ENCODE measurements around the gene MAGI2.
"Not testable (repeated sequence)": the region's sequence is repeated elsewhere in the genome, so short reads cannot be mapped to it uniquely, and the experiment has no call there.

MAGI2 gene

DNA sequence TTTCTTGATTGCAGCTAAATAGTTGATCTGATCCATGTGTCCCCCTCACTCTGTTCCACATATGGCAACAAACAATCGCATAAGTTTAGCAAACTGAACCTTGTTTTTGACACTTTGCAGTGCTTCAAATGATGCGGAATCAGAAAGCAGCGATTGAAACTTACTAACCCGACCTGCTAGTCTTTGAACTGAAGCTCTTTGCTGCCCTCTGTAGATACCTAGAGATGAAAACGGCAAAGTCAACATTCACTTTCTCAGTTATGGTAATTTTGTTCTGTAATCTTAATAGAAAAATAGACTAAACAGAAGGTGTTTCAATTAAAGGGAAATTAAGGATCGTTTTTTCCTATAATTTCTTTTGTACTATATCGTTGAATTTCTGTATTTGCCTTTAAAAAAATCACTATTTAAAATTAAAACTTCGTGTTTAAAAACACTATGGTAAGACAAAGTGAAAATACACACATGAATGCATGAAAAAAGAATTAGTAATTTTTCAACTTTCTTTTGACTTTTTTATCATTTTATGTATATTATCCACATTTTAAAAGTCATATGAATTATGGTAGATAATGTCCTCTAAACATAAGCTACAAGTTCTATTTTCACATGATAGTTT lies 276.5 kb downstream of the MAGI2 start:
- no peak for DNase-seq (ENCODE audit: low read depth in 3 of 3, low spot score in 1 of 3)

GRCh38 chr7:79175374-79175773 lies 278.1 kb downstream of the MAGI2 start:
- no peak for DNase-seq (ENCODE audit: low read depth in 3 of 3, low spot score in 1 of 3)

- no peak for DNase-seq (ENCODE audit: low read depth in 3 of 3, low spot score in 1 of 3)
These were observed 288.2 kb downstream of the MAGI2 start for GRCh38 chr7:79165225-79165624.

GRCh38 chr7:79159040-79159664 lies 294.3 kb downstream of the MAGI2 start:
- no peak for DNase-seq (ENCODE audit: low read depth in 3 of 3, low spot score in 1 of 3)

- no peak for DNase-seq (ENCODE audit: low read depth in 3 of 3, low spot score in 1 of 3)
These were observed 296.2 kb downstream of the MAGI2 start for GRCh38 chr7:79157281-79157680.

DNA sequence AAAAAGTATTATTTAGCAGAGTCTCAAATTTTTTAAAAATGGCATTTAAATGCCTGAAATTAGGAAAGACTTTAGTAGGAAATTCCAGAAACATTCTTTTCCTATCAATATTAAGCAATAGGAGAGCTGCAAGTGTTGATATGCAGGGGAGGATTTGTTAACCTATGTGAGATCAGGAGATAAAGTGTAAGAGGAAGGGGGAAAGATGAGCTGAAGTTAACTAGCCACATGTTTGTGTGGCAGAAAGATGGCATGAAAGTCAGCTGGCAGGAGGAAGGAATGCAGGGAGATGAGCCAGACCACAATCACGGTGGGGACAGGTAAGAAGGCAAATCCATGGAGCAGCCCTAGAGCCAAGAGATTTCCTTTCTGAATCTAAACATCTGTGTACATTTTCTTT lies 303.6 kb downstream of the MAGI2 start:
- DNase-seq (ENCODE audit: low read depth in 3 of 3, low spot score in 1 of 3): no peak

DNA sequence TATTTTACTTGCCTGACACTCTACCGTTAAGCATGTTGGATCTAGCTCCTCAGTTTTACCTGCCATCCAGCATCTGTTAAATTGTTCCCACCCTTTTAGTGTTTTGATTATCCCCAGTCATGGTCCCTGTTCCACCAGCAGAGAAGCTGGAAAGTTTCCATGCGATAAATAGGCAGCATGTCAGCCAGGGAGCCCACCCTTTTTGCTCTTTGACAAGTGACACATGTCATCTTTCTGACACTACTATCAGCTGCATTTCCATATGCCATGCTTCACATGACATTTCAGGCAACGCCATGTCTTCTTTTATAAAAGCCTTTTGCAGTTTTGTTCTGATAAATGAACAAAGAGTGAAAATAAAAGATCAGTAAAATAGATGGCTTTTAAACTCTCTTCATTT lies 310.8 kb downstream of the MAGI2 start:
- DNase-seq (ENCODE audit: low read depth in 3 of 3, low spot score in 1 of 3): no peak

GRCh38 chr7:79141252-79141651 lies 312.2 kb downstream of the MAGI2 start:
- DNase-seq (ENCODE audit: low read depth in 3 of 3, low spot score in 1 of 3): no peak

- no peak for DNase-seq (ENCODE audit: low read depth in 3 of 3, low spot score in 1 of 3)
These were observed 315.5 kb downstream of the MAGI2 start for GRCh38 chr7:79137942-79138341.

- no peak for DNase-seq (ENCODE audit: low read depth in 3 of 3, low spot score in 1 of 3)
These were observed 320.5 kb downstream of the MAGI2 start for GRCh38 chr7:79132844-79133451.

DNA sequence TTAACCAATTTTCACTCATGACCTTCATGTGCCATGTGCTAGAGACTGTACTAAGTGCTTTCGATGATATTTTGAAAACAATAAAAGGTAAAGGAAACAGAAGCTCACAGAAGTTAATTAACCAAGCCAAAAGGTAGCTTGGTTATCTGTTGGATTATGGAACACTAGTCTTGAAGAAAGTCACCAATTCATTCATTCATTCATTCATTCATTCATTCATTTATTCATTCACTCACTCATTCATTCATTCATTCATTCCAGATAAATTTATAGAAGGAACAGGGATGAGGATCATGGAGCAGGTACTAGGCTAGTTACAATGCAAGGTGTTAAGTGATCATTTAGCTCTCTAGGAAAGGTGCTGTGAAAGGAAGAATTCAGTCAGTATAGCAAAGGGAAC lies 322.8 kb downstream of the MAGI2 start:
- DNase-seq (ENCODE audit: low read depth in 3 of 3, low spot score in 1 of 3): no peak

GRCh38 chr7:79124331-79124730 lies 329.1 kb downstream of the MAGI2 start:
- no peak for DNase-seq (ENCODE audit: low read depth in 3 of 3, low spot score in 1 of 3)

GRCh38 chr7:79118143-79118542 lies 335.3 kb downstream of the MAGI2 start:
- no peak for DNase-seq (ENCODE audit: low read depth in 3 of 3, low spot score in 1 of 3)

DNA sequence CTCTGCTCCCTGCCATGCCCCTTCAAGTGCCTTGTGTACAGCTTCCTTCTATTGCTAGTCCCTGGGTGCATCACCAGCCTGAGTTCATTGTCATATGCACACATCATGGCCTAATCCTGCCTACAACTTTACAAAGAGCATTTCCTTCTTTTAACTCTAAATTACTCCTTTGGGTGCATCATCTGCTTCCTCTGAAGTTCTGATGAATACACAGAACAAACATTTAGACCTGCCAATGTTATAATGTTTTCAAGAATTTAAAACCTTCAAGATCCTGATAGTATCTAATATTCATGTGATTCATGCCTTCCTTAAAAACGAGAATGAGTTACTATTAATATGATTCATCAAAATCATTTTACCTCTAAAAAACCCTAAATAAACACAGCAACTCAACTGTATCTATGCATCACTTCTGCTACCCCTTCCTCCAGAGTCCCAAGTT lies 357.1 kb downstream of the MAGI2 start:
- DNase-seq (ENCODE audit: low read depth in 3 of 3, low spot score in 1 of 3): no peak

- DNase-seq (ENCODE audit: low read depth in 3 of 3, low spot score in 1 of 3): no peak
These were observed 360.0 kb downstream of the MAGI2 start for GRCh38 chr7:79093421-79093820.

- no peak for DNase-seq (ENCODE audit: low read depth in 3 of 3, low spot score in 1 of 3)
These were observed 361.8 kb downstream of the MAGI2 start for GRCh38 chr7:79091661-79092060.

GRCh38 chr7:79091011-79091410 lies 362.5 kb downstream of the MAGI2 start:
- DNase-seq (ENCODE audit: low read depth in 3 of 3, low spot score in 1 of 3): no peak

DNA sequence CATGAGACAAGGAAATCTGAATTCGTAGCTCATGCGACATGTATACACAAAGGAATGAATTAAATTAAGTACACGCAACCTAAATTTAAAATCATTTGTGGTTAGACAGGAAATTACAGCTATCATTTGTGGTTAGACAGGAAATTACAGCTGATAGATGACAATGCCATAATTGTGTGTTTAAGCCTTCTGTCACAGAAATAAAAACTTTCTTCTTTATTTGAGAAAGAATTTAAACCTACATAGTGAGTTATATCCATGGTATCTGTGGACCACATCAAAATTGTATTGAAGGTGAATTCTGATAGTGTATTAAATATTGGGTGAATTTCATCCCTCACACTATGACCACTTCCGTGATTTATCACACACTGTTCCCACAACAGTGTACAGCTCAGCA lies 362.9 kb downstream of the MAGI2 start:
- no peak for DNase-seq (ENCODE audit: low read depth in 3 of 3, low spot score in 1 of 3)

DNA sequence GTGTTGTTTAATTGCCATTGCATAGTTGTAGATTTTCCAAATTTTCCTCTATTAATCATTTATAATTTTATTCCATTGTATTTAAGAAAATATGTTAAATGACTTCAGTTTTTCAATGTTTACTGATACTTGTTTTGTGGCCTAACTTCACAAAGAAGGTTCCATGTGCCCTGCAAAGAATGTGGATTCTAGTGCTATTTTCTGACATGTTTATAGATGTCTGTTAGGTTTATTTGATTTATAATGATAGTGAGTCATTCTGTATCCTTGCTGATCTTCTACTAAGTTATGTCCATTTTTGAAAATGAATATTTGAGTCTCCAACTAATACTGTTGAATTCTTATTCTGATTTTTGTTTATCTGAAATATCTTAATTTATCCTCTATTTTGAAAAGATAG lies 369.0 kb downstream of the MAGI2 start:
- DNase-seq (ENCODE audit: low read depth in 3 of 3, low spot score in 1 of 3): no peak

GRCh38 chr7:79079919-79080554 lies 373.4 kb downstream of the MAGI2 start:
- no peak for DNase-seq (ENCODE audit: low read depth in 3 of 3, low spot score in 1 of 3)

DNA sequence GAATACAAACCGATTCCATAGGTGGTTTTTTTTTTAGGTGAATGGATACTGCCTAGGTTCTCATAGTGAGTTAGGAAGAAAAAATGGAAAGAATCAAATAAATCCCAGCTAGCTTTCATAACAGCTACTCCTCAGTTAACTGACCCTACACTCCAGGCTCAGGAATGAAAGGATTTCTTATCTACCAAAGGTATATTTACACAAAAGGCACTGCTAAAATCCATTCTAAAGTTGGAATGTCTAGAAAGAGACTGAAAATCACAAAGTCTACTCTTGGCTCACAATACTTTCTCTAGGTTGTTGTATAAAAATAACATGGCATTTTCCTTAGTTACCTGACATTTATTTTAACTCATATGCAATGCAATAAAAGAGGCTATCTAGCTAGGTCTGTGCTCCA lies 375.2 kb downstream of the MAGI2 start:
- DNase-seq (ENCODE audit: low read depth in 3 of 3, low spot score in 1 of 3): no peak

DNA sequence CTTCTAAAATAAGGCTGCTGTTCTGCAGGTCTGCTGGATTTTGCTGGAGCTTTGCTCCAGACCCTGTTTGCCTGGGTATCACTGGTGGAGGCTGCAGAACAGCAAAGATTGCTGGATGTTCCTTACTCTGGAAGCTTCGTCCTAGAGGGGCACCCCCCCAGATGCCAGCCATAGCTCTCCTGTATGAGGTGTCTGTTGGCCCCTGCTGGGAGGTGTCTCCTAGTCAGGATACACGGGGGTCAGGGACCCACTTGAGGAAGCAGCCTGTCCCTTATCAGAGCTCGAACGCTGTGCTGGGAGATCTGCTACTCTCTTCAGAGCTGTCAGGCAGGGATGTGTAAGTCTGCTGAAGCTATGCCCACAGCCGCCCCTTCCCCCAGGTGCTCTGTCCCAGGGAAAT lies 382.3 kb downstream of the MAGI2 start:
- not testable (repeated sequence) for DNase-seq (ENCODE audit: low read depth in 3 of 3, low spot score in 1 of 3)

Measured in stimulated activated CD4-positive, alpha-beta T cell treated with anti-CD3 and anti-CD28 coated beads, TNF-alpha, amount 100 ng/mL, for 1 hour (primary cell).